ENCODE data around the gene MTA2.

Gene MTA2

DNA sequence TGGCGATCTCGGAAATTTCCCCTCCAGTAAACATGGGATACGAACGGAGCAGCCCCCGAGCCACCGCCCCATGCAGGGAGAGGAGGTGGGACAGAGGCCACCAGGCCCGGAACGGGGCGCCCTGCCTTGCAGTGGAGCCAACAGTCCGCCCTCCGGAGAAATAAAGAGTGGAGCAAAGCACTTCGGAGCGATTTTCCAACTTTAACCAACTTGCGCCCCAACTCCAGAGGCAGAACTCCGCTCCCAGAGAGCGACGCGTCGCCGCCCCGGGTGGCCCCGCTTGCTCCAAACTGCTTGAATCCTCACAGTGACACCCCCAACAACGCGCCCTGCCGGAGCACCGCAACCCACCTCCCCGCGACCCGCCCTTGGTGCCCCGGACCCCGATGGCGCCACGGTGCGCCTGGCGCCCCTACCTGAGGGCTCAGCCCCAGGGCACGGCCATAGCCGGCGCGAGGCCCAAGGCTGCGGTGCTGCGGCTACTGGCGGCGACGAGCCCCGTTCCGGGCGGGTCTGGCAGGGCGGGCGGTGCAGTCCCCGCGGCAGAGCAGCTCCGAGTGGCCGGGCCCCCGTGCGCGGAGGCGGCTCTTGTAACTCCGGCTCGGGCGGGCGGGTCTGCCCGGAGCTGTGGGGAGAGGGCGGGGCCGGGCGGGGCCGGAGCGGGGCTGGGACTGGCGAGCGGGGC lies 55.3 kb downstream of the MTA2 start, which contains the start of gene AHNAK:
TSS of gene AHNAK (minus strand) at position 563 of the 685 bp plus-strand sequence. CDS start 10,708 bp downstream, outside the sequence.
- peak; percentile 82 for DNase-seq

DNA sequence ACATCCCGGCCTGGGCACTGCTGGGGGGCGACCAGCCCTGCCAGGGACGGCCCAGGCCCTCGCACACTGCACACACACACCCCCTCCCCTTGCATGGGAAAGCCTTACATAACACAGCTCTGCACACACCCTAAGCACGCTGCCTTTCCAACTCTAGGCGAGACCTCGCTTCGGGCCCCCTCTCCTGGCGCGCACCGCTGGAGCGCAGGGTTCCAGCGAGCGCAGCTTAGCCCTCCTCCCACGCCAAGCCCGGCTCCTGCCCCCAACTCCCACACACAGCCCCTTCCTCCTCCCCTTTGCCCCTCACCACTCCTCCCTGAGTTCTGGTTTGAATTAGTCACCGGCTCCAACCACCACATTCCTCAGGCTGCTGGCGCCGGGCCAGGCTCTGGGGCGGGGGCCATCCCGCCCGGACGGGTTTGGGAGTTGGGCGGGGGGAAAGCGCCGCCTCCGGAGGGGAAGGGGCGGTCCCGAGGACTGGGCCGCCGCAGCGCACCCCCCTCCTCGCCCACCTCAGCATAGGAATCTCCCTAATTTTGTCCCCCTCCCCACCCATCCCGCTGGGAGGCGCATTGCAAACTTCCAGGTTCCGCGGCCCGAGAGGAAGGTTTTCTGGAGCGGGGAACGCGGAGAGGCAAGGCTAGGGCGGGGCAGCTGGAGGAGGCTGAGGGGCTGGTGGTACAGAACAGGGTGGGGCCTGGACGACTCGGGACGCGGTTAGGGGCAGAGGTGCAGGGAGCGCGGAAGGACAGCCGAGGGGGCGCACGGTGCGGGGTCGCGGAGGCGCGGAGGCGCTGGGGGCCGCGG lies 56.0 kb downstream of the MTA2 start:
- peak; percentile 78 for DNase-seq

DNA sequence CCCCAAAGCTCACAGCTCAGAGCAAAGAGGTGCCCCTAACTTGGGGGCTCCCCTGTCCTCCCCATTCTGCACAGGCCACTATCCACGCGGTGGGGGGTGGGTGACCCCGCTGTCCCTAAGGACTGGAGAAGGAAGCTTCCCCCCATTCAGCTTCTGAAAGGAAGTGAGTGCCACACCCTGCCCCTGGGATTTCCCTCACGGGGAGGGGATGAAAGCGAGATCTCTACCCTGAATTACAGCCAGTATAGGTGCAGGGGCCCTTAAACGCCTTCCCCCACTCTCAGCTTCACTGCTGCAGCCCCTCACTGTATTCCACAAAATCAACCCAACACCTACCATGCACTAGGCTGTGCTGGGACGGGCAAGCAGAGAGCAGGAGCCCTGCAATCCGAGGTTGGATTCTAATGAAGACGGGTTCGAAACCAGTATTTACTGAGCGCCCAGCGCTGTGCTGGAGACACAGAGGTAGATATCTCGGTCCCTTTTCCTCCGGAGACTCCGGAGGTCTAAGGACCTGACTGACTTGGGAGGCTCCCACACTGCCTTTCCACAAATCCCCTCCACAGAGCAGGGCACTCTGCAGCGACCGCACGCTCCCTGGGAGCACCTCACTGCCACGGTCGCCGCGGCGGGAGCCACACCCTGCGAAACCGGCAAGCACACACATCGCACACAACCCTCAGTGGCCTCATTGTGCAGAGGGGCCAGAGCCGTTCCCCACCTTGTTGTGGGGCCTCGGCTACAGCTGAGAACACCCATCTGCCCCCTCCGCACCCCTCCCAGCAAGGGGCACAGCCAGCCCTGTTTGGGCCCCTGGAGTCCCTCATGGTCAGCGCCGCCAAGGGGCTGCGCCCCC lies 56.9 kb downstream of the MTA2 start:
- peak; percentile 63 for DNase-seq

DNA sequence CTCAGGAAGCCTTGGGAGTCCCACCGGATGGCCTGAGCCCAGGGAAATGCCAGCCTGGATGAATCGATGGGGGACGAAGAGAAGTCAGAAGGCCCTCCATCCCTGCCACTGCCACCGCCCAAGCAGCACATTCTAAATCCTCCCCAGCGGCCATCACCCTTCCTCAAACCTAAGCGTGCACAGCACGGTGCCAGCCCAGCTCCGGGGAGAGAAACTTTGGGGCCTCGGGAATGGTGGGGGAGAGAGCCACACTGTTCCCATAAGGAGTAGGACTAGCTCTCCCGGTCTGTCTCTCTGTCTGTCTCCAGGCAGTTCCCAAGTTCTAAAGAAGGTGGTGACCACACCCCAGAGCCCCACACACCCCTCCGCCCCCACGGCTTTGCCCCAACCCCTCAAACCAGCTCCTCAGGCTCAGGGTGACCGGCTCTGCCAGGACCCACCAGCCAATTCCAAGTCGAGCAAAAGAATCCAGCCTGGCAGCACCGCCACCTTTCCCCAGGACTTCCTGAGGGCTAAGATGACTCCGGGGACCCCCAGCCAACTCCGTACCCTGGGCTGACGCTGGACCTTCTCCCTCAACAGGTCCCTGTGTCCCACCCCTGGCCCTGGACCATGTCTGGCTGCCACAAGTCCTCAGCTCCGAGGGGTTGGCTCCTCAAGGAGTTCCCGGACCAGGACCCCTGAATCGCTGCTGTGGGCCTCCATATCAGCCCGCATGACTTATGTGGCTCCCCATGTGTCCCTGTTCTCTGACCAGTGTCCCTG lies 57.8 kb downstream of the MTA2 start:
- DNase-seq = no peak
